ENCODE data around the gene MEIS1.

DNA sequence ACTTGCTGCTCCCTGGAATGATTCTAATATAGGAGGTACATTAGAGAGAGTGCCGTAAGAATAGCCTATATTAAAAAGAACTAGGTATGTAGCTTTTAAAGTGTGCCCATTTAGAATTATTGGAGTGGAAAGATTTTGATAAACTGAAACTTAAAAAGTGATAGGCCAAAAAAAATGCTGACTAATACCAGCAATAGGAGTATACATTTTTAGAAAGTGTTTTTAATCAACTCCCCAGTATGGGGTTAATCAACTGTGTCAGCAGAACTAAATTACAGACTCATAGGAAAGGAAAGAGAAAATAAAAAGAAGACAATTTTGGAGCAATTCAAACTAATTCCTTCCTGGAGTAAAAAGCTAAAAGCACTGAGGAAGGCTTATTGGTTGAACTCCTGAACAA lies 13.3 kb upstream of the MEIS1 start:
- TF ChIP-seq POLR2A (IDR thresholded peaks at IDR 0.05) = no peak
- TF ChIP-seq, protein P1, sequence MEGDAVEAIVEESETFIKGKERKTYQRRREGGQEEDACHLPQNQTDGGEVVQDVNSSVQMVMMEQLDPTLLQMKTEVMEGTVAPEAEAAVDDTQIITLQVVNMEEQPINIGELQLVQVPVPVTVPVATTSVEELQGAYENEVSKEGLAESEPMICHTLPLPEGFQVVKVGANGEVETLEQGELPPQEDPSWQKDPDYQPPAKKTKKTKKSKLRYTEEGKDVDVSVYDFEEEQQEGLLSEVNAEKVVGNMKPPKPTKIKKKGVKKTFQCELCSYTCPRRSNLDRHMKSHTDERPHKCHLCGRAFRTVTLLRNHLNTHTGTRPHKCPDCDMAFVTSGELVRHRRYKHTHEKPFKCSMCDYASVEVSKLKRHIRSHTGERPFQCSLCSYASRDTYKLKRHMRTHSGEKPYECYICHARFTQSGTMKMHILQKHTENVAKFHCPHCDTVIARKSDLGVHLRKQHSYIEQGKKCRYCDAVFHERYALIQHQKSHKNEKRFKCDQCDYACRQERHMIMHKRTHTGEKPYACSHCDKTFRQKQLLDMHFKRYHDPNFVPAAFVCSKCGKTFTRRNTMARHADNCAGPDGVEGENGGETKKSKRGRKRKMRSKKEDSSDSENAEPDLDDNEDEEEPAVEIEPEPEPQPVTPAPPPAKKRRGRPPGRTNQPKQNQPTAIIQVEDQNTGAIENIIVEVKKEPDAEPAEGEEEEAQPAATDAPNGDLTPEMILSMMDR (IDR thresholded peaks at IDR 0.05) = no peak

All from lower leg skin (tissue), 3 donors.